GM12878 (cell line): ENCODE results near the gene NMUR2. TPM values are rescaled to one million over a fixed set of nuclear protein-coding genes. Genes with fewer than 3 reads are reported as not detected.

Experiments used
- ATAC-seq: fragments of 200-7000 bp; cut with Tn5 transposase; 3 replicates; pipeline ENCODE4 v1.9.1; 2020; ENCODE audit warnings: mild to moderate bottlenecking, moderate library complexity
- BruUV-seq: library from RNA; stranded (reverse); fragments of 400-500 nt; replicated peaks from 2 replicates; lab custom pipeline; 2021; lab: Mats Ljungman, UMichigan
- CTCF ChIA-PET: fragments of 300-600 bp; sonication (Branson Sonifier 250); formaldehyde crosslinking; extraction: SDS; loops from one replicate; lab custom pipeline; 2021; ENCODE audit warnings: inconsistent platforms; lab: Yijun Ruan, JAX
- POLR2A ChIA-PET: fragments of 350-600 bp; formaldehyde crosslinking; extraction: SDS; loops from one replicate; lab custom pipeline; 2021; ENCODE audit warnings: inconsistent platforms; lab: Charles Lee
- RAD21 ChIA-PET: fragments of 300-600 bp; sonication (Branson Sonifier 250); formaldehyde crosslinking; loops from one replicate; lab custom pipeline; 2023; ENCODE audit warnings: antibody characterized with exemption; ENCODE audit not compliant: unreplicated experiment; lab: Charles Lee
- SMC1A ChIA-PET: fragments of 300-600 bp; sonication (Branson Sonifier 250); formaldehyde crosslinking; loops from one replicate; lab custom pipeline; 2023; ENCODE audit not compliant: unreplicated experiment, uncharacterized antibody; lab: Charles Lee
- DNase-seq: peaks from one replicate; pipeline ENCODE4 v3.0.0-alpha.2; 2011; ENCODE audit warnings: low read depth, low spot score
- FAIRE-seq: peaks from 3 replicates; lab custom pipeline; 2011; peaks lifted over from hg19 to GRCh38; lab: Jason Lieb, UNC
- H2AFZ ChIP-seq: 2 replicates; pipeline ENCODE4 v1.6.0; 2011; ENCODE audit warnings: low read depth, low read length, control low read depth; ENCODE audit not compliant: control insufficient read depth
- H3K27ac ChIP-seq: 2 replicates; pipeline ENCODE4 v1.5.1; 2011; ENCODE audit warnings: control low read depth; ENCODE audit not compliant: control insufficient read depth, insufficient read depth
- H3K27me3 ChIP-seq, 2 experiments: replicated peaks in 1 of 2; 2 replicates each; pipeline versions ENCODE4 v1.6.0 to v1.6.1; 2011; ENCODE audit warnings: low read length in 1 of 2; ENCODE audit not compliant: control insufficient read depth in 2 of 2, insufficient read depth in 2 of 2
- H3K36me3 ChIP-seq, 2 experiments: 2 replicates each; pipeline ENCODE4 v1.5.1; 2011; ENCODE audit warnings: low read length in 1 of 2; ENCODE audit not compliant: control insufficient read depth in 2 of 2, insufficient read depth in 2 of 2
- H3K4me1 ChIP-seq: 2 replicates; pipeline ENCODE4 v1.6.1; 2011; ENCODE audit warnings: mild to moderate bottlenecking, low read length, moderate library complexity, mixed read lengths; ENCODE audit not compliant: control insufficient read depth, insufficient read depth
- H3K4me2 ChIP-seq: 2 replicates; pipeline ENCODE4 v1.6.0; 2011; ENCODE audit warnings: control low read depth; ENCODE audit not compliant: control insufficient read depth, insufficient read depth
- H3K4me3 ChIP-seq: fragments of 200-600 bp; sonication (generic); 2 replicates; pipeline ENCODE4 v1.5.1; 2016
- H3K79me2 ChIP-seq: 2 replicates; pipeline ENCODE4 v1.6.0; 2011; ENCODE audit warnings: low read length; ENCODE audit not compliant: control insufficient read depth, insufficient read depth
- H3K9ac ChIP-seq: 2 replicates; pipeline ENCODE4 v1.8.0; 2011; ENCODE audit warnings: low read length, control low read depth, mixed read lengths; ENCODE audit not compliant: control insufficient read depth, insufficient read depth
- H3K9me3 ChIP-seq: replicated peaks from 3 replicates; pipeline ENCODE4 v1.5.1; 2011; ENCODE audit warnings: mild to moderate bottlenecking, low read length; ENCODE audit not compliant: control insufficient read depth, insufficient read depth
- H4K20me1 ChIP-seq: 2 replicates; pipeline ENCODE4 v1.6.0; 2011; ENCODE audit not compliant: control insufficient read depth, insufficient read depth
- BHLHE40 ChIP-seq, 2 experiments: fragments of 450-650 bp in 1 of 2; IDR thresholded peaks; 2 replicates each; pipeline ENCODE4 v1.6.1; 2011 to 2017; ENCODE audit warnings: low read depth in 2 of 2, borderline replicate concordance in 1 of 2, improper control_type of control experiment in 1 of 2, low read length in 1 of 2, mild to moderate bottlenecking in 1 of 2
- CHD2 ChIP-seq: IDR thresholded peaks from 2 replicates; pipeline ENCODE4 v1.6.1; 2011; ENCODE audit warnings: low read depth, low read length, improper control_type of control experiment, borderline replicate concordance
- HDGF ChIP-seq: fragments of 450-650 bp; IDR thresholded peaks from 2 replicates; pipeline ENCODE4 v1.6.1; 2016; ENCODE audit warnings: antibody characterized with exemption
- POLR2A ChIP-seq: IDR thresholded peaks from 2 replicates; pipeline ENCODE4 v1.6.1; 2011; ENCODE audit warnings: low read depth, mild to moderate bottlenecking, low read length
- ZBTB4 ChIP-seq: fragments of 450-650 bp; formaldehyde crosslinking; IDR thresholded peaks from 2 replicates; pipeline ENCODE4 v1.4.0; 2022; ENCODE audit warnings: mild to moderate bottlenecking, moderate library complexity
- in situ Hi-C: fragments of 300-500 bp; cut with MboI; formaldehyde crosslinking; loops from 9 replicates; pipeline ENCODE4 v1.14.3; 2018; ENCODE audit warnings: mixed read lengths
- intact Hi-C: fragments of 100-400 bp; cut with micrococcal nuclease; formaldehyde crosslinking; loops from one replicate; pipeline ENCODE4 v1.14.2; 2022; ENCODE audit not compliant: unreplicated experiment
- polyA plus RNA-seq, 11 experiments: library from polyadenylated mRNA; depleted of rRNA in 4 of 11; unstranded in 6 of 11; stranded (reverse) in 5 of 11; fragments of >200 nt; fragmentation: Nextera tagmentation in 4 of 11; fragmentation: Illumina TruSeq in 1 of 11; extraction: Ambion mirVana in 4 of 11; extraction: Trizol in 1 of 11; gene quantifications; 1 replicate in 1 of 11; 2 replicates in 10 of 11; pipeline versions ENCODE4 v1.2.1 to v1.2.3, GENCODE V29; 2011 to 2016; ENCODE audit warnings: inconsistent platforms in 2 of 11, missing spikeins in 2 of 11, low read depth in 1 of 11
- total RNA-seq, 4 experiments: library from RNA; depleted of rRNA in 3 of 4; stranded (reverse); fragments of >200 nt in 3 of 4; fragmentation: Illumina TruSeq in 1 of 4; extraction: Trizol in 1 of 4; gene quantifications; 2 replicates each; pipeline versions ENCODE4 v1.2.1 to v1.2.3, GENCODE V29; 2013 to 2021
- TF ChIP-seq, protein P1 (sequence below): fragments of 450-650 bp; IDR thresholded peaks from 2 replicates; pipeline ENCODE4 v1.6.1; 2017; ENCODE audit warnings: low read depth, mild to moderate bottlenecking, moderate library complexity

Gene NMUR2
- total and polyA plus RNA-seq, 10 of the 15 experiments (the other 5 are each of a cell fraction or from before 2014, with no cell fraction given), result 0.06 to 0.11 (median 0.06) TPM; not detected in 7

DNA sequence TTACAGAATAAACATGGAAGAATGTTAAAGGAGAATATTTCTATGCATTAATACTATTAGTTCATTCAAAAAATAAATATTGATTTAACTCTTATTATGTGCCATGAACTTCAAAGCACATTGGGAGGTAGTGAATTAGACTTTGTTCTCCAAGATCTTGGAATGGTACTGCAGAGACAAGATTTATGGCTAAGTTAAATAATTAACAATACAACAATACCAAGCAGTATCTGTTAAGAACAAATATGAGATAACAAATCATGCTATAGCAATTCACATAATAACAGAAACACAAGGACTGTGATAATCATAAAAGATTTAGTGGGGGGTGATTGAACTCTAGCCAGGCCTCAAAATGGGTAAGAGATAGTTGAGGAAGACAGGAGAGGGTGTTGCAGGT lies 11.6 kb downstream of the NMUR2 start:
- TF ChIP-seq POLR2A, result no peak
- TF ChIP-seq, protein P1, sequence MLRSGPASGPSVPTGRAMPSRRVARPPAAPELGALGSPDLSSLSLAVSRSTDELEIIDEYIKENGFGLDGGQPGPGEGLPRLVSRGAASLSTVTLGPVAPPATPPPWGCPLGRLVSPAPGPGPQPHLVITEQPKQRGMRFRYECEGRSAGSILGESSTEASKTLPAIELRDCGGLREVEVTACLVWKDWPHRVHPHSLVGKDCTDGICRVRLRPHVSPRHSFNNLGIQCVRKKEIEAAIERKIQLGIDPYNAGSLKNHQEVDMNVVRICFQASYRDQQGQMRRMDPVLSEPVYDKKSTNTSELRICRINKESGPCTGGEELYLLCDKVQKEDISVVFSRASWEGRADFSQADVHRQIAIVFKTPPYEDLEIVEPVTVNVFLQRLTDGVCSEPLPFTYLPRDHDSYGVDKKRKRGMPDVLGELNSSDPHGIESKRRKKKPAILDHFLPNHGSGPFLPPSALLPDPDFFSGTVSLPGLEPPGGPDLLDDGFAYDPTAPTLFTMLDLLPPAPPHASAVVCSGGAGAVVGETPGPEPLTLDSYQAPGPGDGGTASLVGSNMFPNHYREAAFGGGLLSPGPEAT, result no peak
- no peak for TF ChIP-seq BHLHE40 (IDR thresholded peaks at IDR 0.05; ENCODE audit: borderline replicate concordance in 1 of 2, low read depth in 2 of 2, low read length in 1 of 2)
- TF ChIP-seq CHD2, result no peak
- no peak for TF ChIP-seq ZBTB4 (CRISPR knock-in tag)
- no peak for TF ChIP-seq HDGF
- Histone ChIP-seq H3K9ac (no peak overlapping the region), H3K9me3 (no peaks in the 10 kb centered on the region), H3K27ac (no peak overlapping the region), H3K4me2 (no peak overlapping the region), H3K4me3 (no peak overlapping the region), H3K36me3 (no peaks in the 10 kb centered on the region), H3K4me1 (no peaks in the 10 kb centered on the region), H4K20me1 (no peaks in the 10 kb centered on the region), H3K79me2 (no peaks in the 10 kb centered on the region), H2AFZ (no peak overlapping the region), H3K27me3 (no peaks in the 10 kb centered on the region)
- FAIRE-seq, result no peak
- POLR2A ChIA-PET, result no interaction called here
- ATAC-seq, result no peak
- intact Hi-C loops, result no loop called here
- RAD21 ChIA-PET, result no interaction called here
- DNase-seq, result no peak
- in situ Hi-C loops, result no loop called here
- BruUV-seq, result no TSS peak
- SMC1A ChIA-PET, result no interaction called here
- CTCF ChIA-PET, result interaction anchor here (1.4 kb wide), 1 partner anchor 44 kb away, joined by 4 read pairs; no protein-coding TSS in a partner anchor
